Tibial artery (tissue), 4 donors: ENCODE data around the gene RHOJ.

Experiments used
- DNase-seq, 2 donors: peaks; one replicate each; pipeline ENCODE4 v3.0.0-alpha.2; 2019
- H3K27ac ChIP-seq, 2 donors: fragments of 200-600 bp; sonication (generic) in 1 of 2; 1 replicate in 1 of 2; 2 replicates in 1 of 2; pipeline ENCODE4 v1.5.1; 2018 to 2019; ENCODE audit warnings: mild to moderate bottlenecking in 1 of 2
- H3K27me3 ChIP-seq, 2 donors: fragments of 200-600 bp; sonication (generic) in 1 of 2; one replicate each; pipeline versions ENCODE4 v1.5.1 to v1.6.0; 2016 to 2019
- H3K36me3 ChIP-seq, 3 donors: fragments of 200-600 bp; sonication (generic) in 2 of 3; one replicate each; pipeline ENCODE4 v1.5.1; 2016 to 2019; ENCODE audit warnings: mild to moderate bottlenecking in 2 of 3
- H3K4me1 ChIP-seq, 4 donors: fragments of 200-600 bp; sonication (generic) in 2 of 4; 1 replicate in 3 of 4; 2 replicates in 1 of 4; pipeline ENCODE4 v1.5.1; 2016 to 2019
- H3K4me3 ChIP-seq, 2 donors: fragments of 200-600 bp; sonication (generic) in 1 of 2; 1 replicate in 1 of 2; 2 replicates in 1 of 2; pipeline ENCODE4 v1.5.1; 2018 to 2019; ENCODE audit warnings: mild to moderate bottlenecking in 2 of 2
- H3K9me3 ChIP-seq, 3 donors: fragments of 200-600 bp; sonication (generic) in 1 of 3; one replicate each; pipeline ENCODE4 v1.5.1; 2016 to 2019
- intact Hi-C: fragments of 100-400 bp; cut with DNase I; formaldehyde crosslinking; loops from one replicate; pipeline ENCODE4 v1.15.0; 2023; ENCODE audit warnings: low total_unique reads
- TF ChIP-seq, protein P1 (sequence below), 2 experiments: fragments of 200-600 bp in 1 of 2; fragments of 450-650 bp in 1 of 2; IDR thresholded peaks; one replicate each; pipeline ENCODE4 v1.5.1; 2017 to 2019; ENCODE audit warnings: antibody characterized with exemption in 2 of 2, mild to moderate bottlenecking in 1 of 2, moderate library complexity in 1 of 2

RHOJ gene

DNA sequence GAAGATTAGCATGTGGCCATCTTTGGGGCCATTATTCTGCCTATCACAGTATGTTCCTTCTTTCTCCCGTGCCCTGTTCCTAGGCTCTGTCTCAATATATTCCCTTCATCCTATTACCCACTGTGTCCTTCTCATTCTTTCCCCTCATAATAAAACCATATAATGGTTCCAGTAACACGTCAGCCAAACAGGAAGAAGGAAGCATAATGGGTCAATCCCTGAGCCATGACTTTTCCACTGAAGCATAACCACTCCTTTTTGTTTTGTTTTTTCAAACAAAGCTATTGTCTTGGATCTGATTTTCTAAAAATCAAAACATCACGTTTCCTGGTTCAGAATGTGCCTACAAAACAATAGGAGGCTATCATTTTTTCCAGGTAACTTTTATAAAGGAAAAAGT lies 21.3 kb upstream of the RHOJ start:
- H3K27ac ChIP-seq: no peak overlapping the region
- H3K4me3 ChIP-seq: no peak overlapping the region
- DNase-seq: no peak
- no peaks in the 10 kb centered on the region for H3K9me3 ChIP-seq
- no peaks in the 10 kb centered on the region for H3K36me3 ChIP-seq
- peaks cover 0 to 10% (median 0%) of the 10 kb centered on the region in 4 donors for H3K4me1 ChIP-seq
- H3K27me3 ChIP-seq: no peaks in the 10 kb centered on the region
- intact Hi-C loops: no loop called here
- TF ChIP-seq, protein P1, sequence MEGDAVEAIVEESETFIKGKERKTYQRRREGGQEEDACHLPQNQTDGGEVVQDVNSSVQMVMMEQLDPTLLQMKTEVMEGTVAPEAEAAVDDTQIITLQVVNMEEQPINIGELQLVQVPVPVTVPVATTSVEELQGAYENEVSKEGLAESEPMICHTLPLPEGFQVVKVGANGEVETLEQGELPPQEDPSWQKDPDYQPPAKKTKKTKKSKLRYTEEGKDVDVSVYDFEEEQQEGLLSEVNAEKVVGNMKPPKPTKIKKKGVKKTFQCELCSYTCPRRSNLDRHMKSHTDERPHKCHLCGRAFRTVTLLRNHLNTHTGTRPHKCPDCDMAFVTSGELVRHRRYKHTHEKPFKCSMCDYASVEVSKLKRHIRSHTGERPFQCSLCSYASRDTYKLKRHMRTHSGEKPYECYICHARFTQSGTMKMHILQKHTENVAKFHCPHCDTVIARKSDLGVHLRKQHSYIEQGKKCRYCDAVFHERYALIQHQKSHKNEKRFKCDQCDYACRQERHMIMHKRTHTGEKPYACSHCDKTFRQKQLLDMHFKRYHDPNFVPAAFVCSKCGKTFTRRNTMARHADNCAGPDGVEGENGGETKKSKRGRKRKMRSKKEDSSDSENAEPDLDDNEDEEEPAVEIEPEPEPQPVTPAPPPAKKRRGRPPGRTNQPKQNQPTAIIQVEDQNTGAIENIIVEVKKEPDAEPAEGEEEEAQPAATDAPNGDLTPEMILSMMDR (IDR thresholded peaks at IDR 0.05): no peak

DNA sequence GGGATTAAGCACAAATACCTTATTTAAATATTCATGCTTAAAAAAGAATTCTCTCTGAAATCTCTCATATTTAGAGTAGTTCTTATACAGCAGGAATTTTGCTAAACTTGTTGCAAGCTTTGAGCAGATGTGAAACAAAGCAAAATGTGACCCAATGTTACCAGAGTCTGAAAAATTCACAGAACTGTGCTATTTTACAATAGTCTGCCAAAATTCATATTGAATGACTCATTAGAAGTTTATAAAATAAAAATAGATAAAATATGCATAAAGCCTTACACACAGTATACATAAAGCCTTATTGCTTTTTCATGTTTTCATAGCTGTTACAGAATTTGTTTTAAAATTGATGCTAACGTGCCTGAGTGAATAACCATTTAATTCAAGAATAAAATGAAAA lies 17.8 kb upstream of the RHOJ start:
- DNase-seq: no peak
- Histone ChIP-seq H3K4me3 (no peak overlapping the region), H3K9me3 (no peaks in the 10 kb centered on the region), H3K36me3 (no peaks in the 10 kb centered on the region), H3K4me1 (peaks cover 0 to 10% (median 0%) of the 10 kb centered on the region in 4 donors), H3K27ac (no peak overlapping the region), H3K27me3 (no peaks in the 10 kb centered on the region)
- TF ChIP-seq, protein P1 (IDR thresholded peaks at IDR 0.05): no peak
- intact Hi-C loops: no loop called here

DNA sequence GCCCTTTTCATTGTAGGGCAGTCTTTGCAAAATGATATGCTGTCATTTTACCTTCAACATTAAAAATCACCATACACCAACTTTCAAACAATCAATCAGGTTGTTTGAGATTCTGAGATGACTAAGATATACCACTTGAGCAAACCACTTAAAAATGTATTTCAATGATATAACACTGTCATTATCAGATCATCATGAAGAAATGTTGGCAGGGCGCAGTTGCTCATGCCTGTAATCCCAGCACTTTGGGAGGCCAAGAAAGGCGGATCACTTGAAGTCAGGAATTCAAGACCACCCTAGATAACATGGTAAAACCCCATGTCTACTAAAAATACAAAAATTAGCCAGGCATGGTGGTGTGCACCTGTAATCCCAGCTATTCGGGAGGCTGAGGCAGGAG lies 13.0 kb upstream of the RHOJ start:
- Histone ChIP-seq H3K4me3 (no peak overlapping the region), H3K4me1 (peaks cover 0 to 6% (median 0%) of the 10 kb centered on the region in 4 donors), H3K27ac (no peak overlapping the region), H3K27me3 (no peaks in the 10 kb centered on the region), H3K9me3 (no peaks in the 10 kb centered on the region), H3K36me3 (no peaks in the 10 kb centered on the region)
- DNase-seq: no peak
- intact Hi-C loops: no loop called here
- TF ChIP-seq, protein P1 (IDR thresholded peaks at IDR 0.05): no peak

DNA sequence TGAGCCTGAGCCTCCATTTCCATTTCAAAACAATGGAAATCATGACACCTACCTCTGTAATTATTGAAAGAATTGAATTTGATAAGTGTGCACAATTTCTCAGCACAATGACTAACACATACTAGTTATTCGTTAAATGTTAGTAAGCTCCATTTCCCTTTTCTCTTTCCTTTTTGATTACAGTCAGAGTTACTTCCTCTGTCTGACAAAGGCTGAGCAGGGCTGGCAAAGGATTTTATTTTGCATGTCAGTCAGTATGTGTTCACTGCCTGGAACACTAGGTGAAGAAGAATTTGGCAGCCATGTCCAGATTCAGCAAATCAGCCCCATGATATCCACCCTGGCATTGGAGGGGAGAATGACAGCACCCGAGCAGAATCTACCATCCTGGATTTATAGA lies 12.2 kb upstream of the RHOJ start:
- Histone ChIP-seq H3K27me3 (no peaks in the 10 kb centered on the region), H3K27ac (no peak overlapping the region), H3K9me3 (no peaks in the 10 kb centered on the region), H3K36me3 (no peaks in the 10 kb centered on the region), H3K4me3 (no peak overlapping the region), H3K4me1 (no peaks in the 10 kb centered on the region)
- no peak for DNase-seq
- intact Hi-C loops: no loop called here
- TF ChIP-seq, protein P1 (IDR thresholded peaks at IDR 0.05): no peak

DNA sequence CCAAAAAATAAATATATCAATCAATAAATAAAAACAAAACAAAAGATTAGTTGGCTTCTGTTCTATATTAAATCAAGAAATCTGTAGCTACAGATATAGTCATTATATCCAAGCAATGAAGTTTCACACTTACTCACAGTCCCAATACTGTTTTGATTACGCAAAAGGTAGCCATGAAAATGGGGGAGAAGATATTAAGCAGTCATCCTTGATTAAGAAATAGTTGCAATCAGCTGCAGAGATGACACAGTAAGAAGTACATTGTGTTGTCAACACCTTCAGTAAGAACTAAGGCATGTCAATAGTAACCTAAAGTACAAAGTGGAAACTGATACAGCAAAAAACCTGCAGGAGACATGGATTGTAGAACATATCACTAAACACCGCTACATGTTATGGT lies 11.0 kb upstream of the RHOJ start:
- intact Hi-C loops: no loop called here
- H3K9me3 ChIP-seq: no peaks in the 10 kb centered on the region
- no peak for DNase-seq
- TF ChIP-seq, protein P1 (IDR thresholded peaks at IDR 0.05): no peak
- no peak overlapping the region for H3K4me3 ChIP-seq
- H3K4me1 ChIP-seq: no peaks in the 10 kb centered on the region
- no peaks in the 10 kb centered on the region for H3K36me3 ChIP-seq
- H3K27me3 ChIP-seq: no peaks in the 10 kb centered on the region
- no peak overlapping the region for H3K27ac ChIP-seq
